ENCODE results near the gene CCDC13.
"Not testable (repeated sequence)": the region's sequence is repeated elsewhere in the genome, so short reads cannot be mapped to it uniquely, and the experiment has no call there.

Gene CCDC13

GRCh38 chr3:42772670-42773408, at the start of gene CCDC13:
CCDC13 (minus strand) TSS chr3:42773253; CDS start chr3:42758345, 14,908 bp downstream.
- peak; percentile 64 for DNase-seq

- DNase-seq = no peak
Observed at GRCh38 chr3:42822828-42823227, 49.8 kb upstream of the CCDC13 start.

- no peak for DNase-seq
Observed at GRCh38 chr3:42820746-42821051, 47.6 kb upstream of the CCDC13 start.

- DNase-seq = no peak
Observed at GRCh38 chr3:42819351-42819965, 46.4 kb upstream of the CCDC13 start.

DNA sequence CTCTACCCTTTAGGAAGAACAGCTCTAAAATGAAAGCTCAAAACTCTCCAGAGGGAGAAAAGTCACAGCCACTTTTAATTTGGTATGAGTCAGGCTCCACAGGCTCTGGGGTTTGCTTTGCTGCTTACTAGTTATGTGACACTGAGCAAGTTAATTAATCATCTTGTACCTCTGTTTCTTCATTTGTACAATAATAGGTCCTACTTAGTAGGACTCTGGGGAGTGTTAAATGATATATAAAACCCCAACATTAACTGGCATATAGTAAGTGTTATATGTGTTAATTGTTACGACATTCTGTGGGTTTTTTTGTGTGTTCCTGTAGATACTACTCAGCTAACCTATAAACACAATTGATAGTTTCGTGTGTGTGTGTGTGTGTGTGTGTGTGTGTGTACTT, 42.8 kb upstream of the CCDC13 start:
- DNase-seq = no peak

GRCh38 chr3:42814914-42815507, 42.0 kb upstream of the CCDC13 start:
- DNase-seq = no peak

DNA sequence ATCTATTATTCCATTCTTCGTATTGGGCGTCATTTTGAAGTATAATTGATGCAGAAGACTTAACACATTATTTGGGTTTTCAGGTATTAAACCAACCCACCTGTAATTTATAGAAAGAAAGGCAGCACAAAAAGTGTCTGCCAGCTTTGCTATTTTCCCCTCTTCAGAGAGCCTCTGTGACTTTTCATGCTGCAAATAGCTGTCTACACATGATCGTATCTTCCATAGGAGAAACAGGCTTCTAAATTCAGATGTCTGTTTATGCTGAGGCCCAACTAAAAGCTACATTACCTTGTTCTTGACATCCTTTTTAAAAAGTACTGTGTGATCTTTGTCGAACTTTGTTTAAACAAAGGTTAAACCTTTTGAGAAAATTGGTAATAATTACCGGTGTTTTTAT, 41.2 kb upstream of the CCDC13 start:
- no peak for DNase-seq

DNA sequence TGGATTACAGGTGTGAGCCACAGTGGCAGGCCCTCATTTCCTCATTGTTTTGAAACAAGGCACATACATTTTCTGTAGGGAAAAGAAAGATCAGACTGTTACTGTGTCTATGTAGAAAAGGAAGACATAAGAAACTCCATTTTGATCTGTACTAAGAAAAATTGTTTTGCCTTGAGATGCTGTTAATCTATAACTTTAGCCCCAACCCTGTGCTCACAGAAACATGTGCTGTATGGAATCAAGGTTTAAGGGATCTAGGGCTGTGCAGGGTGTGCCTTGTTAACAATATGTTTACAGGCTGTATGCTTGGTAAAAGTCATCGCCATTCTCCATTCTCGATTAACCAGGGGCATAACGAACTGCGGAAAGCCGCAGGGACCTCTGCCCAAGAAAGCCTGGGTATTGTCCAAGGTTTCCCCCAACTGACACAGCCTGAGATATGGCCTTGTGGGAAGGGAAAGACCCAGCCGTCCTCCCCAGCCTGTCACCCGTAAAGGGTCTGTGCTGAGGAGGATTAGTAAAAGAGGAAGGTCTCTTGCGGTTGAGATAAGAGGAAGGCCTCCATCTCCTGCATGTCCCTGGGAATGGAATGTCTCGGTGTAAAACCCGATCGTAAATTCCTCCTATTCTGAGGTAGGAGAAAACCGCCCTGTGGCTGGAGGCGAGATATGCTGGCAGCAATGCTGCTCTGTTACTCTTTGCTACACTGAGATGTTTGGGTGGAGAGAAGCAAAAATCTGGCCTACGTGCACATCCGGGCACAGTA, 38.2 kb upstream of the CCDC13 start:
- DNase-seq = not testable (repeated sequence)

DNA sequence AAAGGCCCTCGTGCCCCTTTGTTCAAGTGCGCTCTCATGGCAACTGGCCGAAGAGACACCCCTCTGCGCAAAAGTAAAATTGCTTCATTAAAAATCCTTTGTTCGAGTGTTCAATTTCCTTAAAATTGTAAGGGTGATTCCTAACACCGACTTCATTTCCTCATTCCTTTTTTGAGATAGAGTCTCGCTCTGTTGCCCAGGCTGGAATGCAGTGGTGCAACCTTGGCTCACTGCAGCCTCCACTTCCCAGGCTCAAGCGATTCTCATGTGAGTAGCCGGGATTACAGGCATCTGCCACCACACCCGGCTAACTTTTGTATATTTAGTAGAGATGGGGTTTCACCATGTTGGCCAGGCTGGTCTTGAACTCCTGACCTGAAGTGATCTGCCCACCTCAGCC, 37.7 kb upstream of the CCDC13 start:
- not testable (repeated sequence) for DNase-seq

DNA sequence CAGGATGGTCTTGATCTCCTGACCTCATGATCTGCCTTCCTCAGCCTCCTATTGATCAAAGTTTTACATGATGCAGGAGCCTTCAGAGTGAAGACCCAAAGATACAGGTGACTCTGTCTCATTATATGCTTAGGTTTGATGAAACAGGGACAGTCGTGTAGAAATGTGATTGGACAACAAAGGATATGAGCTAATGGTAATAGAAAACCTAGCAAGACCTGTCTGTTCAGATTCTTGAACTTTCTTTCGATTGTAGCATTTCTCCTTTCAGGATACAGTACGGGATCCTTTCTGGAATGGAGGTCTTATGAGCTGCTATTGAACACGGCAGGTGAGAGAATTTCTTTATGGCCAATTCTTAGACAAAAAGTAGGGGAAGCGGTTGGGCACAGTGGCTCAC, 36.1 kb upstream of the CCDC13 start, which contains the start of gene ACKR2:
Gene ACKR2, plus strand, starts transcription at position 244 of the 400 bp plus-strand sequence. CDS start 55,058 bp downstream, outside the sequence.
- DNase-seq = no peak

- DNase-seq = no peak
Observed at GRCh38 chr3:42807929-42808328, 34.9 kb upstream of the CCDC13 start.

DNA sequence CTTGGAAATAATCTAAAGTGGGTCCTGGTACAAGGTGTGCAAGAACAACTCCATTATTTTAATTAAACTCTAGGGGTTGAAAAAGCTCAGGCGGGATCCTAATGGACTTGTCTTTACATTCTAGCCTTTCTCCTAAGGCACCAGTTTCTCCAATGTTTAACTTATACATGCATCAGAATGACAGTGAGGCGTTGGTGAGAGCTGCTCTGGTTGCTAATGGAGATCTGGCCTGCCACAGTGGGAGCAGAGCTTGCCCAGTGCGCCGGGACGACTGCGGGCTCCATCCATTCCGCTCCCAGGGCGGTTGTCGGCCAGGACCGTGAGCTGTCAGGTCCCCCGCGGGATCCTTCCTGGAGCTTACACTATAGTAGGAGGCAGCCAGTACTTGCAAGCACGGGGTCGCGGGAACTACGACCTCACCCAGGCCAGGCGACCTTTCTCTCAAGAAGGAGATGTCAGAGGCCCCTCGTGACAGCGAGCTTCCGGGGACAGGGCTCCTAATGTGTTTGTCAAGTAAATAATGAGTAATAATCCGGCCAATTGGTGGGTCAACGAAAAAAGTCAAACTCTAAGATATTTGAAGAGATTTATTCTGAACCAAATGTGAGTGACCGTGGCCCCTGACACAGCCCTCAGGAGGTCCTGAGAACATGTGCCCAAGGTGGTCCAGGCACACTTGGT, 32.2 kb upstream of the CCDC13 start:
- DNase-seq = no peak

GRCh38 chr3:42804831-42805132, 31.7 kb upstream of the CCDC13 start:
- DNase-seq = no peak

GRCh38 chr3:42804106-42804830, 31.2 kb upstream of the CCDC13 start, which contains the start of gene HIGD1A:
HIGD1A (minus strand) TSS chr3:42804490; CDS start chr3:42794253, 10,237 bp downstream.
- peak; percentile 73 for DNase-seq

DNA sequence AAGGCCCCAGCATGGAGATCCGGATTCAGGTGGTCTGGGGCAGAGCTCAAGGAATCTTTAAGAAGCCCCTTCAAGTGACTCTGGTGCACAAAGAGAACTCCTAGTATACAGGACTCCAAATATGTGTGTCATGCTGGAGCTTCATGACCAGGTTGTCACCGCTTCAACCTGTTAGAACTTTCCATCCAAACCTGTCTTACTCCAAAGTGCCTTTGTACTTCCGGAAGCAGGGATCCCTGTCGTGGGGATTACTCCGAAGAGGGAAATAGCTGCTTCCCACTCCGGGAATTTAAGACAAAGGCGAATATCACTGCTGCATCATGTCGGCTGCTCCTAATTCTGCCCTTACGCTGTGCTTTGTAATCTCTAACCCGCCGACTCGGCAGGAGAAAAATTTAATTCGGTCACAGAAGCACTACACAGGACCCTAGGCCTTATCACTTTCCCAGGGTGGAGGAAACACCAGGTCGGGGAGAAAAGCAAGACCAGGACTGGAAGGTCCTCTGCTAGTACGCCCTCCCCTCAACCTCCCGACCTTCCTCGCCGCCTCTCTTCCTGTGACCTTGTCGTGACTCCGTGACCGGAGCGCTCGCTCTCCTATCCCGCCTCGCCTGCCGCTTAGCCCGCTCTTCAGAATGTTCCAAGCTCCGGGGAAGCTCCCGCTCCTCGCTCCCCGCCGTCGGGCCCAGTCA, 30.5 kb upstream of the CCDC13 start:
- DNase-seq = no peak

- DNase-seq = no peak
Observed at GRCh38 chr3:42802876-42803413, 29.9 kb upstream of the CCDC13 start.

DNA sequence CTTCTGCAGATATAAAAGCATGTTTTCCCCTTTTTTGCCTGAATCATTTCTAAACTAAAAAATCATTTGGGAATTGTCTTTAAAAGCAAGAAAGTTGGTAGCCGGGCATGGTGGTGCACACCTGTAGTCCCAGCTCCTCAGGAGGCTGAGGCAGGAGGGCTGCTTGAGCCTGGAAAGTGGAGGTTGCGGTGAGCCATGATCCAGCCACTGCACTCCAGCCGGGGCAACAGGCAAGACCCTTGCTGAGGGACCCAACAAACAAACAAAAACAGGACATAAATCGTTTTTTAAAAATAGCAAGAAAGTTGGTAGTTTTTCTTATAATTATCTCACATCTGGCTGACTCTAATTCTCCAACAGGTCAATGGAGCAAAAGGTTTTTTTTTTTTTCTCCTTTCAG, 28.7 kb upstream of the CCDC13 start:
- DNase-seq = no peak

DNA sequence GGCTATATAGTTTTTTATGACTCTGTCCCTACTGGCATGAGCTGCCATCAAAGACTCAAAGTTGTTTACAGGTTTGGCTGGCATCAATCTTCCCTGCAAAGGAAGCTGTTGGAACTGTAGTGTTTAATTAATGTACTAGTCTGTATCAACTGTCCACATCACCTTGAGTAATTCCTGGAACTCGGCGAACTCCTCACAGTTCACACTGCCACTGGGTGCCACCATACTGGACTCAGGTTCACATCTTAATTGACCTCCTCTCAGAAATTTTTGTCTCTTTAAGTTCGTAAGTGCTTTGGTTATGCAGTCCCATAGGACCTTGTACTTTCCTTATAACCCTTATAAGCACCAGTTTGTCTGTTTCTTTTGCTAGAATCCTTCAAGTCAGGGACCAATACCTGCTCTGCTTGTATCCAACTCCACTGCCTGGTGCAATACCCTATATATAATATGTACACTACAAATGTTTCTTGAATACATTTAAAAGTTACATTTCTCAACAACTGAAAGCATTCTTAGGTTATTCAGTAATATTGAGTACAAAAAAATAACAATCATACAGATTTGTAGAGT, 28.1 kb upstream of the CCDC13 start:
- DNase-seq = no peak

- DNase-seq = no peak
Observed at GRCh38 chr3:42800251-42800650, 27.2 kb upstream of the CCDC13 start.

DNA sequence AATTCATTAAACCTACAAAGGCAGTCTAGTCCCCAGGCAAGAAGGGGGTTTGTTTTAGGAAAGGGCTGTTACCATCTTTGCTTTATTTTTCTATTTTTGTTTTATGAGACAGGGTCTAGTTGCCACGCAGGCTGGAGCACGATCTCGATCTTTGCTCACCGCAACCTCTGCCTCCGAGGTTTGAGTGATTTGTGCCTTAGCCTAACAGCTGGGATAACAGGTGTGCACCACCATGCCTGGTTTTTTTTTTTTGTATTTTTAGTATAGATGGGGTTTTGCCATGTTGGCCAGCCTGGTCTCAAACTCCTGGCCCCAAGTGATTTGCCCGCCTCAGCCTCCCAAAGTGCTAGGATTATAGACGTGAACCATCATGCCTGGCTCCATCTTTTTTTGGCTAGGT, 26.3 kb upstream of the CCDC13 start:
- DNase-seq = no peak

DNA sequence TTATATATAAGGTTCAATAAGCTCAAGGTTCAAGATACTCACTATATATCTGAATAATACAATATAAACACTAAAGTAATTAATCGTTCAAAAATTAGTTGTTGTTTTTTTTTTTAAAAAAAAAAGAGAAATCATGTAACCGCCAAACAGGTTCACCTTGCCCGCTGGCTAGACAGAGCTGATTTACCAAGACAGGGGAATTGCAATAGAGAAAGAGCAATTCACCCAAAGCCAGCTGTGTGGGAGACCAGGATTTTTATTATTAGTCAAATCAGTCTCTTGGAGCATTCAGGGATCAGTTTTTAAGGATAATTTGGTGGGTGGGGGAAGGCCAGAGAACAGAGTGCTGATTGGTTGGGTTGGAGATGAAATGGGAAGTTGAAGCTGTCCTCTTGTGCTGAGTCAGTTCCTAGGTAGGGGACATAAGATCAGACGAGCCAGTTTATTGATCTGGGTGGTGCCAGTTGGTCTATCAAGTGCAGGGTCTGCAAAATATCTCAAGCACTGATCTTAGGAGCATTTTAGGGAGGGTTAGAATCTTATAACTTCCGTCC, 23.4 kb upstream of the CCDC13 start:
- no peak for DNase-seq
